Activated naive CD4-positive, alpha-beta T cell (primary cell): ENCODE measurements around the gene GGNBP2.

Experiments
- DNase-seq, 4 experiments: peaks; one replicate each; lab custom pipeline; 2025; lab: John Stamatoyannopoulos, UW

Gene GGNBP2

GRCh38 chr17:36629970-36630502, 85.3 kb downstream of the GGNBP2 start:
- no peak for DNase-seq

- no peak for DNase-seq
Observed at GRCh38 chr17:36631022-36631421, 86.3 kb downstream of the GGNBP2 start.

- no peak for DNase-seq
Observed at GRCh38 chr17:36632916-36633771, 88.4 kb downstream of the GGNBP2 start.
